HG02943 (cell line): ENCODE data around the gene TIAM2.
"Not testable (repeated sequence)": the region's sequence is repeated elsewhere in the genome, so short reads cannot be mapped to it uniquely, and the experiment has no call there.

ENCODE experiments used
- ATAC-seq: cut with Tn5 transposase; IDR thresholded peaks from one replicate; pipeline ENCODE4 v1.9.1; 2021; ENCODE audit warnings: mild to moderate bottlenecking, low read depth, moderate library complexity; ENCODE audit not compliant: unreplicated experiment

The TIAM2 gene

GRCh38 chr6:155219299-155219698 lies 224.2 kb downstream of the TIAM2 start:
- ATAC-seq = no peak

GRCh38 chr6:155219858-155220301 lies 224.8 kb downstream of the TIAM2 start:
- ATAC-seq = no peak

- no peak for ATAC-seq
These were observed 226.0 kb downstream of the TIAM2 start for GRCh38 chr6:155221086-155221485.

GRCh38 chr6:155222506-155222905 lies 227.4 kb downstream of the TIAM2 start:
- no peak for ATAC-seq

GRCh38 chr6:155223646-155224451 lies 228.7 kb downstream of the TIAM2 start:
- ATAC-seq = peak; percentile 95

GRCh38 chr6:155224618-155225017 lies 229.5 kb downstream of the TIAM2 start:
- no peak for ATAC-seq

GRCh38 chr6:155227046-155227445 lies 231.9 kb downstream of the TIAM2 start:
- ATAC-seq = no peak

- no peak for ATAC-seq
These were observed 233.5 kb downstream of the TIAM2 start for GRCh38 chr6:155228546-155229166.

- ATAC-seq = not testable (repeated sequence)
These were observed 235.9 kb downstream of the TIAM2 start for GRCh38 chr6:155230975-155231374.

- ATAC-seq = no peak
These were observed 237.7 kb downstream of the TIAM2 start for GRCh38 chr6:155232848-155233247.

- ATAC-seq = no peak
These were observed 239.1 kb downstream of the TIAM2 start for GRCh38 chr6:155234167-155234566.

- ATAC-seq = no peak
These were observed 239.6 kb downstream of the TIAM2 start for GRCh38 chr6:155234687-155235086.

- ATAC-seq = no peak
These were observed 240.0 kb downstream of the TIAM2 start for GRCh38 chr6:155235087-155235486.

- ATAC-seq = no peak
These were observed 242.5 kb downstream of the TIAM2 start for GRCh38 chr6:155237613-155238012.

GRCh38 chr6:155240905-155241600 lies 245.9 kb downstream of the TIAM2 start:
- ATAC-seq = no peak

GRCh38 chr6:155241966-155242365 lies 246.9 kb downstream of the TIAM2 start:
- ATAC-seq = no peak

GRCh38 chr6:155244434-155244833 lies 249.3 kb downstream of the TIAM2 start:
- ATAC-seq = no peak

GRCh38 chr6:155245193-155245592 lies 250.1 kb downstream of the TIAM2 start:
- ATAC-seq = no peak

- no peak for ATAC-seq
These were observed 250.7 kb downstream of the TIAM2 start for GRCh38 chr6:155245831-155246230.

- no peak for ATAC-seq
These were observed 251.7 kb downstream of the TIAM2 start for GRCh38 chr6:155246825-155247224.

- no peak for ATAC-seq
These were observed 252.5 kb downstream of the TIAM2 start for GRCh38 chr6:155247618-155248007.
